ENCODE results near the gene SPP2.

GRCh38 chr2:234024304-234024703, 26.2 kb upstream of the SPP2 start:
- no peak for TF ChIP-seq POLR2A (IDR thresholded peaks at IDR 0.05)
- no peak for TF ChIP-seq CTCF (IDR thresholded peaks at IDR 0.05)
